GM12878 (cell line): Measurements from ENCODE around the gene STX8. TPM values are rescaled to one million over a fixed set of nuclear protein-coding genes. Genes with fewer than 3 reads are reported as not detected.

Experiments
- ATAC-seq: fragments of 200-7000 bp; cut with Tn5 transposase; 3 replicates; pipeline ENCODE4 v1.9.1; 2020; ENCODE audit warnings: mild to moderate bottlenecking, moderate library complexity
- BruUV-seq: library from RNA; stranded (reverse); fragments of 400-500 nt; replicated peaks from 2 replicates; lab custom pipeline; 2021; lab: Mats Ljungman, UMichigan
- CTCF ChIA-PET: fragments of 300-600 bp; sonication (Branson Sonifier 250); formaldehyde crosslinking; extraction: SDS; loops from one replicate; lab custom pipeline; 2021; ENCODE audit warnings: inconsistent platforms; lab: Yijun Ruan, JAX
- POLR2A ChIA-PET: fragments of 350-600 bp; formaldehyde crosslinking; extraction: SDS; loops from one replicate; lab custom pipeline; 2021; ENCODE audit warnings: inconsistent platforms; lab: Charles Lee
- RAD21 ChIA-PET: fragments of 300-600 bp; sonication (Branson Sonifier 250); formaldehyde crosslinking; loops from one replicate; lab custom pipeline; 2023; ENCODE audit warnings: antibody characterized with exemption; ENCODE audit not compliant: unreplicated experiment; lab: Charles Lee
- SMC1A ChIA-PET: fragments of 300-600 bp; sonication (Branson Sonifier 250); formaldehyde crosslinking; loops from one replicate; lab custom pipeline; 2023; ENCODE audit not compliant: unreplicated experiment, uncharacterized antibody; lab: Charles Lee
- DNase-seq: peaks from one replicate; pipeline ENCODE4 v3.0.0-alpha.2; 2011; ENCODE audit warnings: low read depth, low spot score
- FAIRE-seq: peaks from 3 replicates; lab custom pipeline; 2011; peaks lifted over from hg19 to GRCh38; lab: Jason Lieb, UNC
- H2AFZ ChIP-seq: 2 replicates; pipeline ENCODE4 v1.6.0; 2011; ENCODE audit warnings: low read depth, low read length, control low read depth; ENCODE audit not compliant: control insufficient read depth
- H3K27ac ChIP-seq: 2 replicates; pipeline ENCODE4 v1.5.1; 2011; ENCODE audit warnings: control low read depth; ENCODE audit not compliant: control insufficient read depth, insufficient read depth
- H3K27me3 ChIP-seq, 2 experiments: replicated peaks in 1 of 2; 2 replicates each; pipeline versions ENCODE4 v1.6.0 to v1.6.1; 2011; ENCODE audit warnings: low read length in 1 of 2; ENCODE audit not compliant: control insufficient read depth in 2 of 2, insufficient read depth in 2 of 2
- H3K36me3 ChIP-seq, 2 experiments: 2 replicates each; pipeline ENCODE4 v1.5.1; 2011; ENCODE audit warnings: low read length in 1 of 2; ENCODE audit not compliant: control insufficient read depth in 2 of 2, insufficient read depth in 2 of 2
- H3K4me1 ChIP-seq: 2 replicates; pipeline ENCODE4 v1.6.1; 2011; ENCODE audit warnings: mild to moderate bottlenecking, low read length, moderate library complexity, mixed read lengths; ENCODE audit not compliant: control insufficient read depth, insufficient read depth
- H3K4me2 ChIP-seq: 2 replicates; pipeline ENCODE4 v1.6.0; 2011; ENCODE audit warnings: control low read depth; ENCODE audit not compliant: control insufficient read depth, insufficient read depth
- H3K4me3 ChIP-seq: fragments of 200-600 bp; sonication (generic); 2 replicates; pipeline ENCODE4 v1.5.1; 2016
- H3K79me2 ChIP-seq: 2 replicates; pipeline ENCODE4 v1.6.0; 2011; ENCODE audit warnings: low read length; ENCODE audit not compliant: control insufficient read depth, insufficient read depth
- H3K9ac ChIP-seq: 2 replicates; pipeline ENCODE4 v1.8.0; 2011; ENCODE audit warnings: low read length, control low read depth, mixed read lengths; ENCODE audit not compliant: control insufficient read depth, insufficient read depth
- H3K9me3 ChIP-seq: replicated peaks from 3 replicates; pipeline ENCODE4 v1.5.1; 2011; ENCODE audit warnings: mild to moderate bottlenecking, low read length; ENCODE audit not compliant: control insufficient read depth, insufficient read depth
- H4K20me1 ChIP-seq: 2 replicates; pipeline ENCODE4 v1.6.0; 2011; ENCODE audit not compliant: control insufficient read depth, insufficient read depth
- HDAC2 ChIP-seq: fragments of 200-600 bp; sonication (generic); IDR thresholded peaks from 2 replicates; pipeline ENCODE4 v1.6.1; 2017
- HDAC6 ChIP-seq: fragments of 200-600 bp; sonication (generic); IDR thresholded peaks from one replicate; pipeline ENCODE4 v1.8.0; 2017; ENCODE audit warnings: antibody characterized with exemption; ENCODE audit not compliant: unreplicated experiment
- KLF5 ChIP-seq: fragments of 450-650 bp; IDR thresholded peaks from 2 replicates; pipeline ENCODE4 v1.6.1; 2014; ENCODE audit warnings: mild to moderate bottlenecking; ENCODE audit not compliant: partially characterized antibody
- RAD21 ChIP-seq: IDR thresholded peaks from 2 replicates; pipeline ENCODE4 v1.6.1; 2011; ENCODE audit warnings: mild to moderate bottlenecking, low read depth, low read length, moderate library complexity; ENCODE audit not compliant: insufficient read depth
- RB1 ChIP-seq: fragments of 450-650 bp; formaldehyde crosslinking; IDR thresholded peaks from 2 replicates; pipeline ENCODE4 v1.6.1; 2017; ENCODE audit warnings: mild to moderate bottlenecking, borderline replicate concordance
- SRF ChIP-seq, 2 experiments: IDR thresholded peaks; 2 replicates each; pipeline ENCODE4 v1.6.1; 2011; ENCODE audit warnings: low read depth in 2 of 2, low read length in 2 of 2, mild to moderate bottlenecking in 1 of 2, moderate library complexity in 1 of 2
- WGBS: methylation state at CpG from one replicate; pipeline ENCODE4 v1.1.6; 2016; ENCODE audit warnings: low lambda C conversion rate; ENCODE audit not compliant: insufficient replicate concordance, insufficient coverage; ENCODE audit errors: missing lambda C conversion rate; 5-methylcytosine and 5-hydroxymethylcytosine counted together
- in situ Hi-C: fragments of 300-500 bp; cut with MboI; formaldehyde crosslinking; loops from 9 replicates; pipeline ENCODE4 v1.14.3; 2018; ENCODE audit warnings: mixed read lengths
- intact Hi-C: fragments of 100-400 bp; cut with micrococcal nuclease; formaldehyde crosslinking; loops from one replicate; pipeline ENCODE4 v1.14.2; 2022; ENCODE audit not compliant: unreplicated experiment
- polyA plus RNA-seq, 11 experiments: library from polyadenylated mRNA; depleted of rRNA in 4 of 11; unstranded in 6 of 11; stranded (reverse) in 5 of 11; fragments of >200 nt; fragmentation: Nextera tagmentation in 4 of 11; fragmentation: Illumina TruSeq in 1 of 11; extraction: Ambion mirVana in 4 of 11; extraction: Trizol in 1 of 11; gene quantifications; 1 replicate in 1 of 11; 2 replicates in 10 of 11; pipeline versions ENCODE4 v1.2.1 to v1.2.3, GENCODE V29; 2011 to 2016; ENCODE audit warnings: inconsistent platforms in 2 of 11, missing spikeins in 2 of 11, low read depth in 1 of 11
- total RNA-seq, 4 experiments: library from RNA; depleted of rRNA in 3 of 4; stranded (reverse); fragments of >200 nt in 3 of 4; fragmentation: Illumina TruSeq in 1 of 4; extraction: Trizol in 1 of 4; gene quantifications; 2 replicates each; pipeline versions ENCODE4 v1.2.1 to v1.2.3, GENCODE V29; 2013 to 2021
- TF ChIP-seq, protein P1 (sequence below): fragments of 450-650 bp; IDR thresholded peaks from 2 replicates; pipeline ENCODE4 v1.6.1; 2016; ENCODE audit warnings: mild to moderate bottlenecking, moderate library complexity, borderline replicate concordance
- TF ChIP-seq, protein P2 (sequence below): fragments of 450-650 bp; IDR thresholded peaks from 2 replicates; pipeline ENCODE4 v1.6.1; 2017; ENCODE audit warnings: antibody characterized with exemption, mild to moderate bottlenecking, moderate library complexity
- TF ChIP-seq, protein P3 (sequence below): fragments of 450-650 bp; IDR thresholded peaks from 2 replicates; pipeline ENCODE4 v1.6.1; 2017; ENCODE audit warnings: mild to moderate bottlenecking

Gene STX8
- total and polyA plus RNA-seq, 10 of the 15 experiments (the other 5 are each of a cell fraction or from before 2014, with no cell fraction given) = 47.9 to 151 (median 72.9) TPM

DNA sequence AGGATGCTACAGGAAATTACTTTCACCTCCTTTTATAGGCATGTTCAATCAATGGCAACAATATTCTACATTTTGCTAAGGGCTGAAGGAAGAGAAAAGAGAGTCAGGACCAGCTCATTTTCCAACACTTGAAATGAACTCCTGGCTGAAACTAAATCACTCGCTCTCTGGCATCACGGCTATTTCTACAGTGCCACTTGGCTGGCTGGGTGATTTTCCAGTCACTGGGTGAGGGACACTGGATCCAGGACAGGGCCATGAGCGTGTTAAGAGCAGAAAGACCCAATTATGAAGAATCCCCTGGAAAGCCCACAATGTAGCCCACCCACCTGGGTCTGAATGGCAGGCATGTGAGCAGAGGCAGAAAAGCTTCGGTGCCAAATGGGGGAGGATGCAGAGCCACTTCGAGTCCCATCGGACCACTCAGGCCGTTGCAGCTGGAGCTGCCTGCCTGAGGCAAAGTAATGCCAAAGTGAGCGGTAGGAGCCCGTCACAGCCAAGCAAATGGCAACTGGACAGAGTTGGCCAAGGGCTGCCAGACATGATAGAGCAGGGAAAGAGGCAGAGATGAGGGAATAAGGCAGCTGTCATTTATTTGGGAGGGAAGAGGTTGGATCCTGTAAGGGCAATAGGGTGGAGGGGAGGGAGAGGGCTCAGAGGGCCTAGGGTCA lies 246.2 kb downstream of the STX8 start:
- POLR2A ChIA-PET = no interaction called here
- Histone ChIP-seq H3K79me2 (no peaks in the 10 kb centered on the region), H2AFZ (no peak overlapping the region), H3K4me3 (no peak overlapping the region), H4K20me1 (no peaks in the 10 kb centered on the region), H3K27ac (no peak overlapping the region), H3K4me2 (no peak overlapping the region), H3K36me3 (no peaks in the 10 kb centered on the region), H3K9ac (no peak overlapping the region), H3K9me3 (no peaks in the 10 kb centered on the region; the same call in 2 of the 3 replicates), H3K27me3 (no peaks in the 10 kb centered on the region), H3K4me1 (no peaks in the 10 kb centered on the region)
- intact Hi-C loops = no loop called here
- no TSS peak for BruUV-seq
- DNase-seq = no peak
- TF ChIP-seq HDAC6 = no peak
- TF ChIP-seq, protein P1, sequence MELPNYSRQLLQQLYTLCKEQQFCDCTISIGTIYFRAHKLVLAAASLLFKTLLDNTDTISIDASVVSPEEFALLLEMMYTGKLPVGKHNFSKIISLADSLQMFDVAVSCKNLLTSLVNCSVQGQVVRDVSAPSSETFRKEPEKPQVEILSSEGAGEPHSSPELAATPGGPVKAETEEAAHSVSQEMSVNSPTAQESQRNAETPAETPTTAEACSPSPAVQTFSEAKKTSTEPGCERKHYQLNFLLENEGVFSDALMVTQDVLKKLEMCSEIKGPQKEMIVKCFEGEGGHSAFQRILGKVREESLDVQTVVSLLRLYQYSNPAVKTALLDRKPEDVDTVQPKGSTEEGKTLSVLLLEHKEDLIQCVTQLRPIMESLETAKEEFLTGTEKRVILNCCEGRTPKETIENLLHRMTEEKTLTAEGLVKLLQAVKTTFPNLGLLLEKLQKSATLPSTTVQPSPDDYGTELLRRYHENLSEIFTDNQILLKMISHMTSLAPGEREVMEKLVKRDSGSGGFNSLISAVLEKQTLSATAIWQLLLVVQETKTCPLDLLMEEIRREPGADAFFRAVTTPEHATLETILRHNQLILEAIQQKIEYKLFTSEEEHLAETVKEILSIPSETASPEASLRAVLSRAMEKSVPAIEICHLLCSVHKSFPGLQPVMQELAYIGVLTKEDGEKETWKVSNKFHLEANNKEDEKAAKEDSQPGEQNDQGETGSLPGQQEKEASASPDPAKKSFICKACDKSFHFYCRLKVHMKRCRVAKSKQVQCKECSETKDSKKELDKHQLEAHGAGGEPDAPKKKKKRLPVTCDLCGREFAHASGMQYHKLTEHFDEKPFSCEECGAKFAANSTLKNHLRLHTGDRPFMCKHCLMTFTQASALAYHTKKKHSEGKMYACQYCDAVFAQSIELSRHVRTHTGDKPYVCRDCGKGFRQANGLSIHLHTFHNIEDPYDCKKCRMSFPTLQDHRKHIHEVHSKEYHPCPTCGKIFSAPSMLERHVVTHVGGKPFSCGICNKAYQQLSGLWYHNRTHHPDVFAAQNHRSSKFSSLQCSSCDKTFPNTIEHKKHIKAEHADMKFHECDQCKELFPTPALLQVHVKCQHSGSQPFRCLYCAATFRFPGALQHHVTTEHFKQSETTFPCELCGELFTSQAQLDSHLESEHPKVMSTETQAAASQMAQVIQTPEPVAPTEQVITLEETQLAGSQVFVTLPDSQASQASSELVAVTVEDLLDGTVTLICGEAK = no peak
- no peak for TF ChIP-seq KLF5
- TF ChIP-seq SRF (IDR thresholded peaks at IDR 0.05; ENCODE audit: low read depth in 2 of 2, low read length in 2 of 2) = no peak
- TF ChIP-seq RB1 = no peak
- TF ChIP-seq, protein P2, sequence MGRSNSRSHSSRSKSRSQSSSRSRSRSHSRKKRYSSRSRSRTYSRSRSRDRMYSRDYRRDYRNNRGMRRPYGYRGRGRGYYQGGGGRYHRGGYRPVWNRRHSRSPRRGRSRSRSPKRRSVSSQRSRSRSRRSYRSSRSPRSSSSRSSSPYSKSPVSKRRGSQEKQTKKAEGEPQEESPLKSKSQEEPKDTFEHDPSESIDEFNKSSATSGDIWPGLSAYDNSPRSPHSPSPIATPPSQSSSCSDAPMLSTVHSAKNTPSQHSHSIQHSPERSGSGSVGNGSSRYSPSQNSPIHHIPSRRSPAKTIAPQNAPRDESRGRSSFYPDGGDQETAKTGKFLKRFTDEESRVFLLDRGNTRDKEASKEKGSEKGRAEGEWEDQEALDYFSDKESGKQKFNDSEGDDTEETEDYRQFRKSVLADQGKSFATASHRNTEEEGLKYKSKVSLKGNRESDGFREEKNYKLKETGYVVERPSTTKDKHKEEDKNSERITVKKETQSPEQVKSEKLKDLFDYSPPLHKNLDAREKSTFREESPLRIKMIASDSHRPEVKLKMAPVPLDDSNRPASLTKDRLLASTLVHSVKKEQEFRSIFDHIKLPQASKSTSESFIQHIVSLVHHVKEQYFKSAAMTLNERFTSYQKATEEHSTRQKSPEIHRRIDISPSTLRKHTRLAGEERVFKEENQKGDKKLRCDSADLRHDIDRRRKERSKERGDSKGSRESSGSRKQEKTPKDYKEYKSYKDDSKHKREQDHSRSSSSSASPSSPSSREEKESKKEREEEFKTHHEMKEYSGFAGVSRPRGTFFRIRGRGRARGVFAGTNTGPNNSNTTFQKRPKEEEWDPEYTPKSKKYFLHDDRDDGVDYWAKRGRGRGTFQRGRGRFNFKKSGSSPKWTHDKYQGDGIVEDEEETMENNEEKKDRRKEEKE = no peak
- TF ChIP-seq, protein P3, sequence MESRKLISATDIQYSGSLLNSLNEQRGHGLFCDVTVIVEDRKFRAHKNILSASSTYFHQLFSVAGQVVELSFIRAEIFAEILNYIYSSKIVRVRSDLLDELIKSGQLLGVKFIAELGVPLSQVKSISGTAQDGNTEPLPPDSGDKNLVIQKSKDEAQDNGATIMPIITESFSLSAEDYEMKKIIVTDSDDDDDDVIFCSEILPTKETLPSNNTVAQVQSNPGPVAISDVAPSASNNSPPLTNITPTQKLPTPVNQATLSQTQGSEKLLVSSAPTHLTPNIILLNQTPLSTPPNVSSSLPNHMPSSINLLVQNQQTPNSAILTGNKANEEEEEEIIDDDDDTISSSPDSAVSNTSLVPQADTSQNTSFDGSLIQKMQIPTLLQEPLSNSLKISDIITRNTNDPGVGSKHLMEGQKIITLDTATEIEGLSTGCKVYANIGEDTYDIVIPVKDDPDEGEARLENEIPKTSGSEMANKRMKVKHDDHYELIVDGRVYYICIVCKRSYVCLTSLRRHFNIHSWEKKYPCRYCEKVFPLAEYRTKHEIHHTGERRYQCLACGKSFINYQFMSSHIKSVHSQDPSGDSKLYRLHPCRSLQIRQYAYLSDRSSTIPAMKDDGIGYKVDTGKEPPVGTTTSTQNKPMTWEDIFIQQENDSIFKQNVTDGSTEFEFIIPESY = no peak
- TF ChIP-seq RAD21 = no peak
- no peak for TF ChIP-seq HDAC2
- CTCF ChIA-PET = no interaction called here
- no peak for FAIRE-seq
- WGBS = 73% methylated on average over 9 of the region's 9 CpGs
- SMC1A ChIA-PET = no interaction called here
- no peak for ATAC-seq
- in situ Hi-C loops = no loop called here
- RAD21 ChIA-PET = no interaction called here
